Endothelial cell of umbilical vein (primary cell): ENCODE data around the gene CD247. TPM values are rescaled to one million over a fixed set of nuclear protein-coding genes. Genes with fewer than 3 reads are reported as not detected.

Experiments used
- BruUV-seq: library from RNA; stranded (reverse); fragments of 400-500 nt; replicated peaks from 2 replicates; lab custom pipeline; 2021; lab: Mats Ljungman, UMichigan
- CTCF ChIA-PET: fragments of 300-600, 350-600 bp; sonication (Branson Sonifier 250); formaldehyde crosslinking; loops from one replicate; lab custom pipeline; 2021; ENCODE audit warnings: antibody characterized with exemption, inconsistent platforms; lab: Charles Lee
- POLR2A ChIA-PET: fragments of 300-600, 350-600 bp; sonication (Branson Sonifier 250); formaldehyde crosslinking; loops from one replicate; lab custom pipeline; 2021; ENCODE audit warnings: antibody characterized with exemption, inconsistent platforms; lab: Charles Lee
- DNase-seq: peaks from one replicate; pipeline ENCODE4 v3.0.0-alpha.2; 2011; ENCODE audit warnings: low read depth, low spot score
- FAIRE-seq: peaks from 2 replicates; lab custom pipeline; 2011; peaks lifted over from hg19 to GRCh38; lab: Jason Lieb, UNC
- H2AFZ ChIP-seq: 2 replicates; pipeline ENCODE4 v1.6.0; 2012; ENCODE audit warnings: low read depth, low read length, control low read depth, inconsistent platforms
- H3K27ac ChIP-seq: 2 replicates; pipeline ENCODE4 v1.5.1; 2011; ENCODE audit warnings: low read depth, mild to moderate bottlenecking, control low read depth, low read length, moderate library complexity; ENCODE audit not compliant: insufficient read depth
- H3K27me3 ChIP-seq, 2 experiments: 2 replicates each; pipeline versions ENCODE4 v1.6.0 to v1.6.1; 2011; ENCODE audit warnings: low read length in 2 of 2, mixed read lengths in 1 of 2; ENCODE audit not compliant: control insufficient read depth in 2 of 2, insufficient read depth in 2 of 2
- H3K36me3 ChIP-seq, 2 experiments: 2 replicates in 1 of 2; 3 replicates in 1 of 2; pipeline ENCODE4 v1.5.1; 2011; ENCODE audit warnings: low read length in 2 of 2, mild to moderate bottlenecking in 1 of 2, moderate library complexity in 1 of 2; ENCODE audit not compliant: control insufficient read depth in 2 of 2, insufficient read depth in 2 of 2; ENCODE audit errors: extremely low read depth in 1 of 2
- H3K4me1 ChIP-seq: 3 replicates; pipeline ENCODE4 v1.5.1; 2011; ENCODE audit warnings: mild to moderate bottlenecking, low read length; ENCODE audit not compliant: control insufficient read depth, insufficient read depth; ENCODE audit errors: extremely low read depth
- H3K4me2 ChIP-seq: 2 replicates; pipeline ENCODE4 v1.6.1; 2011; ENCODE audit warnings: low read length, control low read depth, mixed read lengths; ENCODE audit not compliant: insufficient read depth
- H3K4me3 ChIP-seq, 3 experiments: fragments of 200-600 bp in 1 of 3; sonication (generic), shearing (Covaris generic) in 1 of 3; replicated peaks in 1 of 3; 2 replicates each; pipeline ENCODE4 v1.5.1; 2011 to 2016; ENCODE audit warnings: control low read depth in 3 of 3, low read length in 3 of 3, mild to moderate bottlenecking in 2 of 3, inconsistent platforms in 1 of 3, low read depth in 1 of 3, moderate library complexity in 1 of 3; ENCODE audit not compliant: insufficient read depth in 1 of 3
- H3K79me2 ChIP-seq: 2 replicates; pipeline ENCODE4 v1.6.0; 2012; ENCODE audit warnings: low read length, inconsistent platforms; ENCODE audit not compliant: control insufficient read depth, insufficient read depth
- H3K9ac ChIP-seq: replicated peaks from 2 replicates; pipeline ENCODE3; 2011; ENCODE audit warnings: low read length, control low read depth; ENCODE audit not compliant: insufficient read depth; ENCODE audit errors: extremely low read depth
- H3K9me1 ChIP-seq: replicated peaks from 3 replicates; pipeline ENCODE4 v1.6.0; 2011; ENCODE audit warnings: mild to moderate bottlenecking, low read length; ENCODE audit not compliant: control insufficient read depth, insufficient read depth; ENCODE audit errors: extremely low read depth
- H3K9me3 ChIP-seq: replicated peaks from 2 replicates; pipeline ENCODE4 v1.5.1; 2012; ENCODE audit warnings: low read length, inconsistent platforms; ENCODE audit not compliant: control insufficient read depth, insufficient read depth
- H4K20me1 ChIP-seq: replicated peaks from 2 replicates; pipeline ENCODE3; 2011; ENCODE audit warnings: mild to moderate bottlenecking, low read length; ENCODE audit not compliant: control insufficient read depth, insufficient read depth; ENCODE audit errors: extremely low read depth
- CTCF ChIP-seq, 2 donors: IDR thresholded peaks; 1 replicate in 1 of 2; 2 replicates in 1 of 2; pipeline ENCODE4 v1.5.1; 2011; ENCODE audit warnings: low read length in 2 of 2, mild to moderate bottlenecking in 2 of 2, moderate library complexity in 2 of 2, control low read depth in 1 of 2, inconsistent platforms in 1 of 2, low read depth in 1 of 2; ENCODE audit not compliant: insufficient read depth in 1 of 2; ENCODE audit errors: extremely low read depth in 1 of 2
- GATA2 ChIP-seq: IDR thresholded peaks from 2 replicates; pipeline ENCODE4 v1.7.0; 2011; ENCODE audit warnings: low read depth, mild to moderate bottlenecking, moderate library complexity, mixed read lengths, low read length; ENCODE audit not compliant: insufficient read length, insufficient read depth
- JUN ChIP-seq: IDR thresholded peaks from 2 replicates; pipeline ENCODE4 v1.6.1; 2011; ENCODE audit warnings: borderline replicate concordance, low read depth; ENCODE audit not compliant: insufficient read length, insufficient read depth
- MYC ChIP-seq: IDR thresholded peaks from one replicate; pipeline ENCODE4 v1.6.1; 2011; ENCODE audit warnings: mild to moderate bottlenecking, low read depth, low read length
- POLR2A ChIP-seq: IDR thresholded peaks from 2 replicates; pipeline ENCODE4 v1.6.1; 2012; ENCODE audit warnings: low read depth, mild to moderate bottlenecking, control low read depth, low read length
- dilution Hi-C: fragments of 300-500 bp; cut with MboI; formaldehyde crosslinking; loops from one replicate; pipeline ENCODE4 v1.15.0; 2019; ENCODE audit warnings: low sequenced_read_pairs; ENCODE audit not compliant: extremely low pct_ligation_motif_present
- intact Hi-C: fragments of 100-400 bp; cut with micrococcal nuclease; formaldehyde crosslinking; loops from one replicate; pipeline ENCODE4 v1.10.0; 2022
- polyA plus RNA-seq, 4 experiments: library from polyadenylated mRNA; depleted of rRNA in 3 of 4; stranded (reverse) in 3 of 4; unstranded in 1 of 4; fragments of >200 nt; gene quantifications; 2 replicates each; pipeline versions ENCODE4 v1.2.1 to v1.2.3, GENCODE V29; 2011 to 2012; ENCODE audit warnings: missing spikeins in 1 of 4
- total RNA-seq: library from RNA; stranded (reverse); gene quantifications from 2 replicates; pipeline ENCODE4 v1.2.3, GENCODE V29; 2021
- TF ChIP-seq, protein P1 (sequence below): IDR thresholded peaks from 2 replicates; pipeline ENCODE4 v1.6.1; 2011; ENCODE audit not compliant: insufficient read depth, insufficient read length

Gene CD247
- total and polyA plus RNA-seq, 2 donors (not counting 3 experiments of a cell fraction or from before 2014, with no cell fraction given): not detected

DNA sequence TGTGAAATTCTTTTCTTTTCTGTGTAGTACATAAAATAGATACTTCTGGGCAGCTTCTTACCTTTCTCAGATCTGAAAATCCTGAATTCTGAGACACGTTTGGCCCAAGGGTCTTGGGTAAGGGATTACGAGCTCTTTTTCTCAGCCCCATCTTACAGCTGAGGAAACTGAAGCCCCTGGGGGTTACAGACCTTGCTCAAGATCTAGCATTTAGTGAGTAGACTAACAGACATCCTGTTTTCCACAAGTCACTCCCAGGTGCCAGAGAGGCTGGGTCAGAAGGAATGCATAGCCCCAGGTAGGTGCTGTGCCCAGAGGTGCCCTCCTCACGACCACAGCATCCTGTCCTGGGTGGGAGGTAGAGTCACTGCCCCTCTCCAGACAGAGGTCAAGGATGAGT lies 48.4 kb upstream of the CD247 start:
- CTCF ChIA-PET: no interaction called here
- dilution Hi-C loops: no loop called here

More for the DNA sequence above, 48.4 kb upstream of the CD247 start:
- intact Hi-C loops: no loop called here
- Histone ChIP-seq H3K9me3 (no peaks in the 10 kb centered on the region), H3K27me3 (peaks cover 0 to 2% of the 10 kb centered on the region in 2 experiments), H3K4me3 (no peak overlapping the region), H4K20me1 (no peaks in the 10 kb centered on the region), H2AFZ (no peak overlapping the region), H3K4me2 (no peak overlapping the region), H3K4me1 (no peaks in the 10 kb centered on the region), H3K36me3 (no peaks in the 10 kb centered on the region), H3K9ac (no peak overlapping the region), H3K27ac (no peak overlapping the region), H3K79me2 (no peaks in the 10 kb centered on the region), H3K9me1 (no peaks in the 10 kb centered on the region)
- DNase-seq: no peak
- TF ChIP-seq, protein P1, sequence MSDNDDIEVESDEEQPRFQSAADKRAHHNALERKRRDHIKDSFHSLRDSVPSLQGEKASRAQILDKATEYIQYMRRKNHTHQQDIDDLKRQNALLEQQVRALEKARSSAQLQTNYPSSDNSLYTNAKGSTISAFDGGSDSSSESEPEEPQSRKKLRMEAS: no peak
- TF ChIP-seq CTCF (IDR thresholded peaks at IDR 0.05; ENCODE audit: extremely low read depth in 1 of 2, insufficient read depth in 1 of 2, low read depth in 1 of 2, low read length in 2 of 2) (no peak), JUN (no peak), MYC (no peak), GATA2 (no peak), POLR2A (no peak)
- POLR2A ChIA-PET: no interaction called here
- no TSS peak for BruUV-seq
- no peak for FAIRE-seq
